Ammon's horn (tissue), 1 donor: ENCODE measurements around the gene FCHSD2.
"Not testable (repeated sequence)": the region's sequence is repeated elsewhere in the genome, so short reads cannot be mapped to it uniquely, and the experiment has no call there.

Source experiments
- DNase-seq: peaks from one replicate; pipeline ENCODE4 v3.0.0-alpha.2; 2016; ENCODE audit warnings: low spot score

The FCHSD2 gene

GRCh38 chr11:73004088-73004487 is 138.0 kb downstream of the FCHSD2 start:
- no peak for DNase-seq

- no peak for DNase-seq
These were observed 139.0 kb downstream of the FCHSD2 start for GRCh38 chr11:73003088-73003487.

GRCh38 chr11:73002214-73002613 is 139.9 kb downstream of the FCHSD2 start:
- no peak for DNase-seq

GRCh38 chr11:73001615-73002014 is 140.5 kb downstream of the FCHSD2 start:
- no peak for DNase-seq

GRCh38 chr11:72998676-72999075 is 143.4 kb downstream of the FCHSD2 start:
- no peak for DNase-seq

- DNase-seq, result no peak
These were observed 145.2 kb downstream of the FCHSD2 start for GRCh38 chr11:72996959-72997358.

- DNase-seq, result no peak
These were observed 152.4 kb downstream of the FCHSD2 start for GRCh38 chr11:72989727-72990126.

- DNase-seq, result no peak
These were observed 153.3 kb downstream of the FCHSD2 start for GRCh38 chr11:72988821-72989220.

GRCh38 chr11:72985645-72986044 is 156.5 kb downstream of the FCHSD2 start:
- DNase-seq, result no peak

- no peak for DNase-seq
These were observed 157.6 kb downstream of the FCHSD2 start for GRCh38 chr11:72984453-72985077.

GRCh38 chr11:72983560-72983959 is 158.6 kb downstream of the FCHSD2 start:
- DNase-seq, result no peak

GRCh38 chr11:72981971-72982685 is 160.0 kb downstream of the FCHSD2 start:
- DNase-seq, result no peak

- no peak for DNase-seq
These were observed 161.0 kb downstream of the FCHSD2 start for GRCh38 chr11:72981080-72981479.

- not testable (repeated sequence) for DNase-seq
These were observed 164.3 kb downstream of the FCHSD2 start for GRCh38 chr11:72977782-72978181.

- not testable (repeated sequence) for DNase-seq
These were observed 165.6 kb downstream of the FCHSD2 start for GRCh38 chr11:72976522-72976892.

GRCh38 chr11:72975778-72976521 is 166.2 kb downstream of the FCHSD2 start:
- DNase-seq, result no peak

- no peak for DNase-seq
These were observed 167.5 kb downstream of the FCHSD2 start for GRCh38 chr11:72974487-72975205.

GRCh38 chr11:72972496-72973128 is 169.5 kb downstream of the FCHSD2 start:
- DNase-seq, result no peak

GRCh38 chr11:72971192-72971967 is 170.7 kb downstream of the FCHSD2 start:
- DNase-seq, result no peak

GRCh38 chr11:72970557-72971118 is 171.5 kb downstream of the FCHSD2 start:
- DNase-seq, result no peak

GRCh38 chr11:72969894-72970335 is 172.2 kb downstream of the FCHSD2 start:
- DNase-seq, result no peak
